MM.1S (cell line): ENCODE measurements around the gene GCNT1.
A peak's percentile ranks its signal among the peaks of the same experiment; 100 is the strongest.

Experiments
- DNase-seq: peaks from one replicate; pipeline ENCODE4 v3.0.0-alpha.2; 2015
- H2AFZ ChIP-seq: fragments of 300-600 bp; sonication (generic); 2 replicates; pipeline ENCODE4 v1.6.0; 2016; ENCODE audit warnings: antibody characterized with exemption, low read length
- H3F3A ChIP-seq: fragments of 300-600 bp; sonication (generic); 2 replicates; pipeline ENCODE4 v1.6.1; 2016; ENCODE audit warnings: mild to moderate bottlenecking, antibody characterized with exemption, low read length, moderate library complexity, mixed read lengths; ENCODE audit not compliant: insufficient read depth
- H3K27ac ChIP-seq: fragments of 300-600 bp; sonication (generic); 2 replicates; pipeline ENCODE4 v1.5.1; 2016; ENCODE audit warnings: mild to moderate bottlenecking, low read length
- H3K27me3 ChIP-seq: fragments of 300-600 bp; sonication (generic); replicated peaks from 2 replicates; pipeline ENCODE4 v1.6.0; 2016; ENCODE audit warnings: low read length; ENCODE audit not compliant: insufficient read depth
- H3K36me3 ChIP-seq: fragments of 300-600 bp; sonication (generic); replicated peaks from 2 replicates; pipeline ENCODE4 v1.6.1; 2016; ENCODE audit warnings: mild to moderate bottlenecking, low read length, mixed read lengths; ENCODE audit not compliant: insufficient read depth
- H3K4me1 ChIP-seq: fragments of 300-600 bp; sonication (generic); 2 replicates; pipeline ENCODE4 v1.6.1; 2016; ENCODE audit warnings: low read length, mixed read lengths
- H3K4me2 ChIP-seq: fragments of 300-600 bp; sonication (generic); 2 replicates; pipeline ENCODE4 v1.6.0; 2016; ENCODE audit warnings: low read depth, low read length
- H3K4me3 ChIP-seq: fragments of 300-600 bp; sonication (generic); 2 replicates; pipeline ENCODE4 v1.5.1; 2016; ENCODE audit warnings: low read length, mixed read lengths
- H3K79me2 ChIP-seq: fragments of 300-600 bp; sonication (generic); 2 replicates; pipeline ENCODE4 v1.6.1; 2016; ENCODE audit warnings: mixed run types, low read length, mixed read lengths
- H3K9ac ChIP-seq: fragments of 300-600 bp; sonication (generic); 2 replicates; pipeline ENCODE4 v1.6.1; 2016; ENCODE audit warnings: low read length, mixed read lengths
- H3K9me2 ChIP-seq: fragments of 300-600 bp; sonication (generic); replicated peaks from 2 replicates; pipeline ENCODE4 v1.6.1; 2016; ENCODE audit warnings: mild to moderate bottlenecking, low read length, mixed read lengths; ENCODE audit not compliant: insufficient read depth
- H3K9me3 ChIP-seq: fragments of 300-600 bp; sonication (generic); replicated peaks from 2 replicates; pipeline ENCODE4 v1.6.1; 2016; ENCODE audit warnings: mild to moderate bottlenecking, low read length, mixed read lengths; ENCODE audit not compliant: insufficient read depth
- H4K20me1 ChIP-seq: fragments of 300-600 bp; sonication (generic); 2 replicates; pipeline ENCODE4 v1.6.1; 2016; ENCODE audit warnings: mild to moderate bottlenecking, low read length, moderate library complexity, mixed read lengths; ENCODE audit not compliant: insufficient read depth
- CTCF ChIP-seq: fragments of 300-600 bp; sonication (generic); IDR thresholded peaks from 2 replicates; pipeline ENCODE4 v1.5.1; 2016; ENCODE audit warnings: antibody characterized with exemption, low read length, mixed read lengths
- EZH2 ChIP-seq: fragments of 300-600 bp; sonication (generic); optimal IDR thresholded peaks from 2 replicates; pipeline ENCODE3; 2017; ENCODE audit warnings: low read depth, mild to moderate bottlenecking, antibody characterized with exemption, low read length, mixed read lengths
- EZH2phosphoT487 ChIP-seq: fragments of 300-600 bp; sonication (generic); IDR thresholded peaks from 2 replicates; pipeline ENCODE4 v1.6.1; 2018; ENCODE audit warnings: antibody characterized with exemption, low read length

GCNT1 gene

GRCh38 chr9:76444322-76444929 is 14.6 kb upstream of the GCNT1 start:
- Histone ChIP-seq H3K4me3 (no peak overlapping the region), H3K9ac (no peak overlapping the region), H3K9me3 (no peaks in the 10 kb centered on the region), H3K79me2 (no peaks in the 10 kb centered on the region), H3K4me1 (no peaks in the 10 kb centered on the region), H3F3A (no peaks in the 10 kb centered on the region), H3K27ac (no peak overlapping the region), H2AFZ (0 out of 2 replicates have a peak overlapping the region, but pooled peaks have one; percentile 2), H3K4me2 (no peak overlapping the region), H3K27me3 (no peaks in the 10 kb centered on the region), H3K9me2 (no peaks in the 10 kb centered on the region), H4K20me1 (no peaks in the 10 kb centered on the region), H3K36me3 (no peaks in the 10 kb centered on the region)
- DNase-seq: no peak
- TF ChIP-seq CTCF: no peak
- TF ChIP-seq EZH2phosphoT487: no peak
- no peak for TF ChIP-seq EZH2

- Histone ChIP-seq H3K4me1 (no peaks in the 10 kb centered on the region), H4K20me1 (no peaks in the 10 kb centered on the region), H3K4me2 (no peak overlapping the region), H3K4me3 (no peak overlapping the region), H2AFZ (no peak overlapping the region), H3K79me2 (no peaks in the 10 kb centered on the region), H3K27me3 (no peaks in the 10 kb centered on the region), H3F3A (no peaks in the 10 kb centered on the region), H3K36me3 (no peaks in the 10 kb centered on the region), H3K9me2 (no peaks in the 10 kb centered on the region), H3K9ac (no peak overlapping the region), H3K27ac (no peak overlapping the region), H3K9me3 (no peaks in the 10 kb centered on the region)
- TF ChIP-seq EZH2phosphoT487: no peak
- TF ChIP-seq EZH2: no peak
- no peak for DNase-seq
These were observed 13.0 kb upstream of the GCNT1 start for GRCh38 chr9:76445976-76446375.

GRCh38 chr9:76448501-76448900 is 10.5 kb upstream of the GCNT1 start:
- H3K9me2 ChIP-seq: no peaks in the 10 kb centered on the region
- no peak overlapping the region for H3K27ac ChIP-seq

More at GRCh38 chr9:76448501-76448900, 10.5 kb upstream of the GCNT1 start:
- TF ChIP-seq EZH2phosphoT487 (no peak), CTCF (no peak), EZH2 (no peak)
- H3K4me3 ChIP-seq: no peak overlapping the region
- no peaks in the 10 kb centered on the region for H3K4me1 ChIP-seq
- no peaks in the 10 kb centered on the region for H3K9me3 ChIP-seq
- no peaks in the 10 kb centered on the region for H4K20me1 ChIP-seq
- H3K27me3 ChIP-seq: no peaks in the 10 kb centered on the region
- H3K9ac ChIP-seq: no peak overlapping the region
- no peak for DNase-seq
- no peaks in the 10 kb centered on the region for H3F3A ChIP-seq
- no peak overlapping the region for H2AFZ ChIP-seq
- no peaks in the 10 kb centered on the region for H3K36me3 ChIP-seq
- H3K79me2 ChIP-seq: no peaks in the 10 kb centered on the region
- H3K4me2 ChIP-seq: no peak overlapping the region
